HG03354 (cell line): ENCODE results near the gene GPR141.
A peak's percentile ranks its signal among the peaks of the same experiment; 100 is the strongest.

Source experiments
- ATAC-seq: cut with Tn5 transposase; IDR thresholded peaks from one replicate; pipeline ENCODE4 v1.9.1; 2021; ENCODE audit warnings: mild to moderate bottlenecking; ENCODE audit not compliant: unreplicated experiment, poor library complexity, severe bottlenecking

Gene GPR141, protein sequence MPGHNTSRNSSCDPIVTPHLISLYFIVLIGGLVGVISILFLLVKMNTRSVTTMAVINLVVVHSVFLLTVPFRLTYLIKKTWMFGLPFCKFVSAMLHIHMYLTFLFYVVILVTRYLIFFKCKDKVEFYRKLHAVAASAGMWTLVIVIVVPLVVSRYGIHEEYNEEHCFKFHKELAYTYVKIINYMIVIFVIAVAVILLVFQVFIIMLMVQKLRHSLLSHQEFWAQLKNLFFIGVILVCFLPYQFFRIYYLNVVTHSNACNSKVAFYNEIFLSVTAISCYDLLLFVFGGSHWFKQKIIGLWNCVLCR

DNA sequence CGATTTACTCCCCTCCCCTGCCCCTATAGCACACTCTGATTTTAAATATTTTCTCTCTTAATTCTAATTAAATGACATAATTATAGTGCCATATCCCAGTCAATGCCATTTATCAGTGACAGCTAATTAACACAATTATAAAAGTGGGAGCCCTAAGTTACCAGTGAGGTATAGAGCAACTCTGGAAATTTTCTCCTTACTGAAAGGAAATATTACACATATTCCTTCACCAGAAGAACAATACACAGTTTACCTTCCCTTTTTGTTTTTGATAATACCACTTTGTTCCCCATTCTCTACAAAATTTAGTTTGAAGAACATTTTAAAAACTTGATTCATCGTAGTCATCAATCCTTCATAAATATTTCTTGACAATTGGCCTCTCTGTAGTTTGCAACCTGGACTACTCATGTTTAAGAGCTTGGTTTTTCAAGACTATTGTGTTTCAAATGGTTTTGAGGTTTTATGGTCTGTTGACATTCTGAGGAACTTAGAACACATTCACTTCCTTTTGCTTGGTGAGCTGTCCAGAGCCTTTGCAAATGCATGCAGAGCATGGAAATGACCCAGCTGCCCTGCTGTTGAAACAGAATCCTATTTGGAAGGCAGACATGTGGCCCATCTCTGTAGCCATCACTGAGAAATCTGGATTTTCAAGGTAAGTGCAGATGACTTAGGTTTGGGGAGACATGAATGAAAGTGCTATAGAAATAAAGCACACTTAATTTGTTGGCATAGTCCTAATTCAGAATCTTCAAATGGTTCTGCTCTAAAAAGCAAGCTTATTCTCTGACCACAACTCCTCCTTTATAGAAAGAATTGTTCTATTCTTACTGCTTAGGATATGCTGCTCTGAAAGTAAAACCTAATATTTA, at the start of gene GPR141:
TSS of gene GPR141 (plus strand) at position 521 of the 875 bp plus-strand sequence. CDS start 56,628 bp downstream, outside the sequence.
- ATAC-seq: peak; percentile 95

DNA sequence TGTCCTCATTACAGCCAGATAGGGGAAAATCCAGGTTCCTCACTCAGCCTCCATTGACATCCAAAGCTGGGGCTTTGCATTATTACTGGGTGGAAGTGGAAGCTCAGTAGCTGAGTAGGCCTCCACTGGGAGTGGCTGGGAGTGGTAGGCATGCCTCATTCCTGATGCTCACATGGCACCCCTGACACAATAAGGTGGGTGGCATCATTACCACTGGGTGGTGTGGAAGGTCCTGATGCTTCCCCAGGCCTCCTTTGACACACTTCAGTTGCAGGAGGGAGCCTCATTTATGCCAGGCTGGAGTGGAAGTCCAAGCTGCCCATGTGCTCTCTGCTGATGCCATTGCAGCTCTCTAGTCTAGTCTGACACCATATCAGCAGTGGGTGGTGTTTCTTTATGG, 48.2 kb upstream of the GPR141 start:
- no peak for ATAC-seq

DNA sequence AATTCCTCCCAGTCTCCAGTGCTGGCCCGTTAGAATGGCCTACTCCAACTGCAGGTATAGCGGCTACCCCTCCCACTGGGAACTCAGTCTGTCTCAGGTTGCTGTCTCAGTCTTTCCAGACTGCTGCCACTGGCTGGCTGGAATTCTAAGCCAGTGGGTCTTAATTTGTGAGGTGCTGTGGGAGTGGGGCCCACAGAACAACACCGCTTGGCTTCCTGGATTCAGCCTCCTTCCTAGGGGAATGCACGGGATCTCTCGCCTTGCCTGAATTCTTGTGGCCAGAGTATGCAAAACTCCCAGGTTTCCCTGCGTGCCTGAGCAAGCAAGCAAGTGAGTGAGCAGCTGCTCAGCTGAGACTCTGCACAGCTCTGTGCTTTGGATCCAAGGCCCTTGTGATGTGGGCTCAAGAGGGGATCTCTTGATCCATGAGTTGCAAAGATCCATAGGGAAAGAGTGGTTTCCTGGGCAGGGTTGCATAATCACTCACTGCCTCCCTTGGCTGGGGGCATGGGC, 41.5 kb upstream of the GPR141 start:
- ATAC-seq: no peak

DNA sequence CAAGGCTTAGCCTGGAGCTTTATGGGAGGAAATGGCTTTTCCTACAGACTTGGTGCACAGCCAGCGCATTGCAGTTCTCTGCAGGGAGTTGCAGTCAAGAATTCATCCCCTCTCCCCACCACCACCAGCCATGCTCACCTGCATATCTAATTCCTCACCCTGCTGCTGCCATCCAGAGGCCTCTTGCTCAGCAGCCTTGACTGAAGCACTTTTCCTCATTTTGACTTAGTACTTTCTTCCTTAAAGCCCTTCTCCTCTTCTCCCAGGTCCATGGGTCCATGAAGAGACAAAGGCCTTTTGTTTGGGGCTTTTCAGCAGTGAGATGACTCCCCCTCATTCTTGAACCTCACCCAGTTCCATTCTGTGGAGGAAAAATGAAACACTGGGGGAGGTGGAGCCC, 39.7 kb upstream of the GPR141 start:
- ATAC-seq: no peak

DNA sequence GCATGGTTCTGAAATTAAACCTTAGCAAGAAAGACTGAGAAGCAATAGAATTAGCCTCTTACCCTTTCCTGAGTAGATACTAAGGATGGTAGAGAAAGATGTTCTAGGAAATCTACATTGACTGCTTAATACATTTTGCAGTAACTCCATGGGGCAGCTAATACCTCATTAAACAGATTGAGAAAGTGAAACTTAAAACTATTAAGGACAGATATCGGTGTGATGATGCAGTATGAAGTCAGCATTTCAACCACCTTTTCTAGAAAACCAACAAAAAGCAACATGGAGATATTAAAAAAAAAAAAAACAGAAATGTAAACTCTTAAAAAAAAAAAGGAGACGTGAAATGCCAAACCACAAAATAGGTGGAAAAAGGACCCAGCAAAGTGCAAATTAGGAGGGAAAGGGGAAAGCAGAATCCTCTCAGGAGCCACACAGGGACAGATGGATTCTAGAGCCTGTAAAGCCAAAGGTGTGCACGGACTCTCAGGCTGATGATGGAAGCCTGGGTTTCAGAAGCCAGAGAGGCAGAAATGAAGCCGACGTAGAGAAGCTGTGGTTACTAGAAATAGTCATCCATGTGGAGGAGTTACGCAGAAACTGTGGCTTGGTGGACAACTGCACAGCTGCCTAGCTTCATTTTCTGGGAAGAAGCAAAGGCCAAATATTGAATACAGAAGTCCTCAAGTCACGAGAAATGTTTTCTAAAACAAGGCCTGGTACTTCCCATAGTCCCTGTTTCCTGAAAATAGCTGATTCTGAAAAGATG, 38.1 kb upstream of the GPR141 start:
- ATAC-seq: no peak

DNA sequence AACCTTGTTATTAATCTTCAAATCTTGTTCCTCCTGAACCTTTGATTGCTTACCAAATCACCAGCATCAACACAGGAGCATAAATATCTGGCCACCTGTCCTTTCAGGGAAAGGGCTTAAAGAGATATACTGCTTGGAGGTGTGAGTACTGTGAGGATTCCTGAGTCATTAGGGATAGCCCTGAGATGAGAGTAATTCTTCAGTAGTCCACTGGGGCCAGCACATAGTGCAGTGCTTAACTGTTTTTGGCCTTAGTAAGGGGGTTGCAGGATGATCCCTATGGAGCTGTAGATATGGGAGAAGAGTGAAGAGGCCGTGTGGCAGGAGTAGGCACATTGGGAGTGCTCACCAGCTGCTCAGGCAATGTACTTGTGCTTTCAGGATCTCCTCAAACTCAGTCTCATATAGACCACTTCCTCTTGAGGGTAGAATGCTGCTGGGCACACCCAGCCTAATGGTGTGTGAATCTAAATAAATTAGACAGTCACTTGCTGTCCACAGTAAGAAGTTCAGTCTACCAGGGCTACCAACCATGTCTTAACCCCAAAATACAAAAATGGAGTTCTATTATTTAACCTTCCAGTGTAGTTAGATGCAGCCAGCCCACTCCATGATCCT, 26.5 kb upstream of the GPR141 start:
- ATAC-seq: peak; percentile 91

DNA sequence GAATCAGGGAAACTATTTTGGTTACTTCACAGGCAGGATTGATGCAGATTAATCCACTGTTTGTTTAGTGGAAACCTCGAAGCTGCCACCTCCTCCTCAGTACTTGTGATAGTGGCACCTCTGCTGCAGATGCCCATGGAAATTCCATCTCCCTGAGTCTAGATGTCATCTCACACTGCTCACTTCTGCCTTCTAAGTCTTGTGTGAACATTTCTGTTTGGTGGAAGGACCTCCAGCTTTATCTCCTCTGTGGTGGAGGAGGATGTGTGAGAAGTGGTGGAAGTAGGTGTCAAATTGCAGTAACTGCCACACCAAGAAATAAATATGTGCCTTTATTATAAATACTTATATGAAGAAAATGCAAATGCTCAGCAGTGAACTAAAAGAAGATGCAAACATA, 25.8 kb upstream of the GPR141 start:
- no peak for ATAC-seq

DNA sequence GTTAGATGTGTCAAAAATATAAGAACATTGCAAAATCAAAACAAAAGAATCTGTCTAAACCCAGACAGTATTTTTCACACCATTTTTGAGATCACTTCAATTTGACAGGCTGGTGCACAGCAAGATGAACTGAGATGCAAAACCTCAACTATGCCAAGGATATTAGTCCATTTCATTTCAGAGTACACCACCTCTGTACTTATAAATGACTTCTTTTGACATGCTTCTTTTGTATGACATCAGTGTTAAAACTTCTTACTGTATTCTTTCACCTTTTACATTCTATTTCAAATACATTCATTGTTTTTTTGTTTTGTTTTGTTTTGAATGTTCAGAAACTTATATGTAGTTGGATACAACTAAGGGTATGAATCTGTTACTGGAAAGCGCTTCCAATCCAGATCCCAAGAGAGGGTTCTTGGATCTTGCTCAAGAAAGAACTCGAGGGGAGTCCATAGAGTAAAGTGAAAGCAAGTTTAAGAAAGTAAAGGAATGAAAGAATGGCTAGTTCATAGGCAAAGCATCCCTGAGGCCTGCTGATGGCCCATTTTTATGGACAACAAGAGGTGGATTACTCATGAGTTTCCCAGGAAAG, 23.5 kb upstream of the GPR141 start:
- ATAC-seq: no peak

DNA sequence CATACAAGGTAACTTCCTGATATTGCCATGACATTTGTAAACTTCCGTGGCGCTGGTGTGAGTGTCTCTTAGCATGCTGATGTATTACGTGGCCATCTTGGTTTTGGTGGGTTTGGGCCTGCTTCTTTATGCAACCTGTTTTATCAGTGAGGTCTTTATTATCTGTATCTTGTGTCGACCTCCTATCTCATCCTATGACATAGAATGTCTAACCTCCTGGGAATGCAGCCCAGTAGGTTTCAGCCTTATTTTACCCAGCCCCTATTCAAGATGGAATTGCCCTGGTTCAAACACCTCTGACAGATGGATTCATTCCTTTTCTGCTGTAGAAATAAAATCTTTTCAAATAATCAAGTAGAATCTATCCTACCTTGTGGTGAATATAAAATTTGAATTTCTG, 23.0 kb upstream of the GPR141 start:
- no peak for ATAC-seq

DNA sequence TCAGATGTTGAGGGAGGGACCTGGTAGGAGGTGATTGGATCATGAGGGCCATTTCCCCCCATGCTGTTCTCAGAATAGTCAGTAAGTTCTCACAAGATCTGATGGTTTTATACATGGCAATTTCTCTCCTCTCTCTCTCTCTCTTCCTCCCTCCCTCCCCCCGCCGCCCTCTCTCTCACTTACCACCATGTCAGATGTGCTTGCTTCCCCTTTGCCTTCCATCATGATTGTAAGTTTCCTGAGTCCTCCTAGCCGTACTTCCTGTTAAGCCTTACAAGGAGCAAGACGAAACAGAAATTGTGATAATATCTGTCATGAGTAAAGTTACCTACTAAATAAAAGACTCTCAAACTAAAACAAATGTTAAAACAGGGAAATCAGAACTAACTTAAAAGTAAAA, 19.9 kb upstream of the GPR141 start:
- no peak for ATAC-seq

DNA sequence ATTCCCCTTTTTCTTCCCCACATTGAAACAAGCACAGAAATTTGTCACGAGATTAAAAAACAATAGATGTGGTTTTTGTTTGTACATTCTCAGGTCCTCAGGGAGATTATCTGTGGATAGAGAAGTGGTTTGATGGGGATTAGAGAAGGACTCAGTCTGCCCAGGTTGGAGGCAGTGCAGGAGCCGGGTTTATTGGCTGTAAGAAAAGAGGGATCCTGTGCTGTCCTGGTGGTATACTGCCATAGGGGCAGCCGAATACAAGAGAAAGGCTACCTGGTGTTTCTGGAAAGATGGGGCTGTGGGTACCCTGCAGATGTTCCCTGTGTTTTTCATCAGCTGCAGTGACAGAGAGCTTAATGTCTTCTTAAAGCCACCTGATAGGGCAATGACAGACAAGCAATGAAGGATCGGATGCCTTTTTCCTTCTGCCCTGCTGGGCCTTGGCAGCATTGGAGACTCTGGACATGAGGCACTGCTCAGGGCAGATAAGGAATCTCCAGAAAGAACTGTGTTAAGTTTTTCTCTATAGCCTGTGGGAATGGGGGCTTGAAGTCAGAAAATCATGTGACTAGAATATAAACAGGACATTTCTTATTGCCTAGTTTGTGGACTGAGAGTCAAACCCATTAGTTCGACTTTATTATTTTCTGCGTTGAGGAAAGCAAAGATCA, 18.1 kb upstream of the GPR141 start:
- no peak for ATAC-seq

DNA sequence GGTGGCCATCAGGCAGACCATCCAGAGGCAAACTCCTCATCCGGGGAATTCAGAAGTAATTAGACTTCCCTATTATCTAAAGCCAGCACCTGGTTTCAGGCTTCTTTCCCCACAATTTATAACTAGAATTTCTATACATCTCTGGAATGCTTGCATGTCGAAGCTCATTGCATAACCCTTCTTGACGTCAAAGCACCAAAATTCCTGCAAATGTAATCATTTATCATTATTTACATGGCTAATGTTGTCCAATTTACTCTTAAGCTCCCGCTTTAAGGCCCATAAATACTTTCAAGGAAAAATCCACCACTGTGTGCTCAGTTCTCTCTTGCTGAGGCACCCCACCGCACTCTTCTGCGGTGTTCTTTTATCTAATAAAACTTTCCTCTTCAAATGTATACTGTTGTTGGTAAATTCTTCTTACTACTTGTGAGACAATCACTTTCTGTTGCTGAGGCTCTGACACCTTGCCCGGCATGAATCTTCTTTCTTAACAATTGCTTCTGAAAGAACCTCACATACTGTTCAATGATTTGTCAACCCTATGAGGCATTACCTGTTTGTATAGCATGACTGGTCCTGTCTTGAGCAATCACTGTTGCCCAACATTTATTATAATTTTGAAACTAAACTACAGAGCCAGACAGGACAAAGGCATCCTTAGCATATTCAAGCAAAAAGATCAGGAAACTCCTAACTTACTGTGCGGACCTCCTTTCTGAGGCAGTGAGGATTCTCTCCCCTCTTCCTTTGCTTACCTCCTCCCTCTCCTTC, 17.4 kb upstream of the GPR141 start:
- ATAC-seq: no peak

DNA sequence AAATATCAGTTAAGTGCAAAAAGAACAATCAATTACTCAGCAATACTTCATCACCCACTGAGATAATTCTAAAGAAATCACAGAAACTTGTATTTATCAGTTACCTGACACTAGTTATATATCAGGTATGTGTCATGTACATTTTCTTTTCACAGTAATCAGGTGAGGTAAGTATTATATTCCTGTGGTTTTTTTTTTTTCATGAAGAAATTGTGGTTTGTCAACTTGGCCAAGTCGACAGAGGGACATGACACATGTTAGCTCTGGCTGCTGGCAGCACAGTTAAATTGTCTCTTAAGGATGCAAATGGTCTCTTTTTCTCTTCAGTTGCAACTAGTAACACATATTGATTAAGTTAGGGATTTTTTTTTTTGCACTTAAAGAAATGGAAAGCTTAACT, 13.7 kb upstream of the GPR141 start:
- no peak for ATAC-seq

DNA sequence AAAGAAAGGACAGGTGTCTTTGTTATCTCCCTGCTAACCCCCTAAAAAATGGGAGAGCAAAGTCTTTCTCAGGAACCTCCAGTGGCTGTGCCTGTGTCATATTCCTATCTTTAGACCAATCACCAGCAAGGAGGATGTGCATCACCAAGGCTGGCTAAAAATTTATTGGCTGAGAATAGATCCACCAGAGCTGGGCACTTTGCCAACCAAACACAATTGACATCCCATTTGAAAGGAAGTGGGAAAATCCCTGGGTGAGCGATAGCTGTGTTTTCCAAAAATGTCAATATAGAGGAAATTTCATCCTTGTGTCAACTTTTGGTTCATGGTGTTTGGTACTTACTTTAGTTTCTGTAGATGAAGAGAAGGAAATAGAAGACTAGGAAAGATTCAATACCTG, 13.1 kb upstream of the GPR141 start:
- ATAC-seq: no peak

DNA sequence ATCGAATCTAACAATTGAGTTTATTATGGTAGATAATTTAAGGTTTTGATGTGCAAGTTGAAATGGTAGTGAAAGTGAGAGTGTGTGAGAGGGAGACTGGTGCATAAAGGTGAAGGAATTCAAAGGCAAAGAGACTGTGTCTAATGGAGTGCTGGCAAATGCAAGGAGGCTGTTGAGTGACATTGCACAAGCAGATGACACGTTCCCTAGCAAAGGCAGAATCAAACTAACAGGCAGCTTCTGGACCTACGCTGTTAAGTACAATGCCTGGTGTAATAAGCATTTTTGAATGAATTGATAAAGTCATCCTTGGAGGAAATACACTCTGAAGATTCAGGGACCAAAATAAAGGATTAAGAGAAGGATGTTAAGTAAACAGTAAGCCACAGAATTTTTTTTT, 11.7 kb upstream of the GPR141 start:
- no peak for ATAC-seq

DNA sequence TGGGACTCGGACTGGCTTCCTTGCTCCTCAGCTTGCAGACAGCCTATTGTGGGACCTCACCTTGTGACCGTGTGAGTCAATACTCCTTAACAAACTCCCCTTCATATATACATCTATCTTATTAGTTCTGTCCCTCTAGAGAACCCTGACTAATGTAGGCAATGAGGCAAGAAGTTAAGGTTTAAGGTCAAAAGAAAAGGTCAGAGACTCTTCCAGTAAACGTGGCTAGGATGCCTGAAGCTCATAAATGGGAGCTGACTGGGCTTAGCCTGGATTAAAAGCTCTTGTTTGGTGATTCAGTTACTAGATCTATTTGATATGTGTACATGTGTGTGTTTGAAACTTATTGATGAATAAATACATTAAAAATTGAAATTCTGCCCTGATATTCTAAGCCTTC, 10.6 kb upstream of the GPR141 start:
- ATAC-seq: no peak

DNA sequence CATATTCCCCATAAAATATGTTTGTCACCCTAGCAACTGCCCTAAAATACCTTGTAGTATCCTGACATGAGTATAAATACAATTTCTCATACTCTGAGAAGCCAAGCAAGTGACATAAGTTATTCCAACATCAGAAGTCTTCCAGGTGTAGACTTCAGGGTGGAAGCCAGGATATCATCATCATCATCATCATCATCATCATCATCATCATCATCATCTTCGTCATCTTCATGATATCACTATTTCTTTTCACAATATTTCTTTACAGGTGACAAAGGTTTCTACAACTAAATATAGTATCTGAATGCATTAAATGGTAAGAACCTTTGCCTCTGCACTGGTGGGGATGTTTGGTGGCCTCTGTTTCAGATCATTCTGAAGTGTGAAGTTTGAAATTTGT, 10.0 kb upstream of the GPR141 start:
- no peak for ATAC-seq

DNA sequence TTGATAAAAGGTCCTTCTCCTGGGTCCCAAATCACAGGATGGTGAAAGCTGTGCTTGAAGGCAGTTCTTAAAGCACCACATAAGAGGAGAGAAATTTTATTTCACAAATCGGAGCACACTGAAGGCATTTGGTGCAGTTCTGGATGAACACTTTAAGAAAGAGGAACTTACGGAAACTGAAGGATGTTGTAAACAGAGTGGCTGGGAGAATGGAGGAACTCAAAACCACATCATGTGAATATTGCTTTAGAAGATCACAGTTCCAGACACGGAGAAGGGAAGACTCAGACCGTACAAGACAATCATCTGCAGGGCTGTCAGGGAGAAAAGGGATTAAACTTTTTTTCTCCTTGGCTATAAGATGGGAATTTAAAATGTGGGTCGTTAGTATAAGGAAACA, 9.0 kb upstream of the GPR141 start:
- ATAC-seq: no peak
